ENCODE data around the gene PACS1.

The PACS1 gene

DNA sequence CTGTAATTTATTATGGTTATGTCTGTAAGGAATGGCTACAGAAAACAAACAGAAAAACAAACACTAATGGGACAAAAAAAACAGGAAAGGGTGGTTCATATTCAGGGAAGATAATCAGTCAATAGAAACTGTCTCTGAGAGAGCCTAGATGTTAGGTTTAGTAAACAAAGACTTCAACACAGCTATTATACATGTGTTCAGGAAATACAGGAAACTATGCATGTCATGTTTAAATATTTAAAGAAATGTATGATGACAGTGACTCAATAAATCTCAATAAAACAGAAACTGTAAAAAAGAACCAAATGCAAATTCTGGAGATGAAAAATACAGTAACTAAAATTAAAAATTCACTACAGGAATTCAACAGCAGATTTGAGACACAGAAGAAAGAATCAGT is 76.0 kb downstream of the PACS1 start:
- no peak for DNase-seq

- DNase-seq = no peak
Measured at GRCh38 chr11:66146940-66147339, 76.9 kb downstream of the PACS1 start.

DNA sequence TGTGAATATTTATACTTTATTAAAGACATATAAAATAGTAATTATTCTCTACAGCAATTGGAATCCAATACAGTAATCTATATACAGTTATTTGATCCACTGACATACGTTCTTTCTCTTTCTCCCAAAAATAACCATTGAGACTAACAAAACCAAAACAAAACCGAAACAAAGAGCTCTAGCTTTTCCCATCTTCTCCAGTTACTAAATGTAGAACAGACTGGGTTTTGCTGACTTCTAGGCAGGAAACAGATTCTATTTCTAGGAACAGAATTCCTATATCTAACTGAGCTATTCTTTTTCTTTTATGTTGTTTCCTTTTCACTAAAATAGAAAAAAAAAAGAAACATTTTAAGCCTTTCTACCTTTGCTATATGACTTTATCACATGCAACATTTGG is 80.1 kb downstream of the PACS1 start:
- no peak for DNase-seq

- DNase-seq = no peak
Measured at GRCh38 chr11:66150725-66151124, 80.7 kb downstream of the PACS1 start.

GRCh38 chr11:66151273-66151672 is 81.2 kb downstream of the PACS1 start:
- DNase-seq = no peak

DNA sequence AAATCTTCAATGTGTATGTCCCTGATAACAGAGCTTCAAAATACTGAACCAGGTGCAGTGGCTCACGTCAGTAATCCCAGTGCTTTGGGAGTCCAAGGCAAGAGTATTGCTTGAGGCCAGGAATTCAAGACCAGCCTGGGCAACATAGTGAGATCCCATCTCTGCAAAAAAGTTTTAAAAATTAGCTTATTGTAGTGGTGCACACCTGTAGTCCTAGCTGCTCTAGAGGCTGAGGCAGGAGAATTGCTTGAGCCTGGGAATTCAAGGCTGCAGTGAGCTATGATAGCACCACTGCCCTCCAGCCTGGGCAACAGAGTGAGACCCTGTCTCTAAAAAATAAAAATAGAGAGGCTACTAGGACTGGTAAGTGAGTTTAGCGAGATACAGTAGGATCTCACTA is 84.0 kb downstream of the PACS1 start:
- no peak for DNase-seq

DNA sequence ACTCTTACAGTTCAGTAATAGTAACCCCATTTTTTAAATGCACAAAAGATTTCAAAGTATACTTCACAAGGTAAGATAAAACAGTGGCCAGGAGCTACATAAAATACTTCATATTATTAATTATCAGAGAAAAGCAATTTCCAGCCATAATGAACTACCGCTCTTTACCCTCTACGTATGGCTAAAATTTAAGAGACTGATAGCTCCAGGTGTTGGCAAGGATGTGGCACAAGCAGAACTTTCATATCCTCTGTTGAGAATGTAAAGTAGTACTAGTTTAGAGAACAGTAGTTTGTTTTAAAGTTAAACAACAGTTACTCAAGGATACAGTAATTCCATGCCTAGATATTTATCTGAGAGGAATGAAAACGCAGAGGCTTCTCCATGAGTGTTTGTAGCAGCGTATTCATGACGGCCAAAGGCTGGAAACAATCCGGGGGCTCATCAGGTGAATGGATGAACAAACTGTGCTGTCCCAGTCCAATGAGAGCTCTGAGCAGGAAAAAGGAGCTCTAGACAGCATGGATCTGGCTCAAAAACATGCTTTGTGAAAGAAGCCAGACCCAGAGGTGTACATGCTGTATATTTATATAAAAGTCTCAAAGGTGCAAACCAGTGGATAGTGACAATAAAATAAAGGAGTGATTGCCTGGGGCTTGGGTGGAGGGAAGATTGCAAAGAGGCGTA is 85.5 kb downstream of the PACS1 start:
- no peak for DNase-seq

DNA sequence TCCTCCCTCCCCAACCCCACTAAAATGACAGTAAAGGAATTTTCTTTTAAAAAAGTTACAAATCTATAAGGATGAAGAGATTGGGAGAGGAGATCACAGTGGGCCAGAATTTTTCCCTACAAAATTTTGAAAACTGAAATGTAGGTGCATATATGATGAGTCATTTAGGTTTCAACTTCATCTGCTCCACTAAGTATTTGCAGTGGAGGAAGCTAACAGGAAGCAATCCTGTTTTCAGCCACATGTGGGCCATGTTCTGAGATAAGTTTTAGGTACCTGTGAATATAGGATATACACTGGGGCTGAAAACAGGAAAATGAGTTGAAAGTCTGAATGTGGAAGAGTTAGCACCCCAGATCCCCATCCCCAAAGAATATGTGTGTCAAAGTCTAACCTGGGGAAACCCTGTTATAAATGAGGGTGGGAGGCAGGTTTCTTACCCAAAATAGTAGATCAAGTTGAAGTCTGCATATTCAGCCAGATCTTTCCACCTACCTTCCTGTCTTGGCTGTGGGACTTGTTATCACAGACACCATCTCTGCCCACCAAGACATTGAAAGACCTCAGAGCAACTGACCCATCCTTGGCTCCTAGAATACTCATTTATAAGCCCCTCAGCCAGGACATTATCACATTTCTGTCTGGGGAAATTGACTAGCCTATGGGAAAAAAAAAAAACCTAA is 87.3 kb downstream of the PACS1 start:
- no peak for DNase-seq

DNA sequence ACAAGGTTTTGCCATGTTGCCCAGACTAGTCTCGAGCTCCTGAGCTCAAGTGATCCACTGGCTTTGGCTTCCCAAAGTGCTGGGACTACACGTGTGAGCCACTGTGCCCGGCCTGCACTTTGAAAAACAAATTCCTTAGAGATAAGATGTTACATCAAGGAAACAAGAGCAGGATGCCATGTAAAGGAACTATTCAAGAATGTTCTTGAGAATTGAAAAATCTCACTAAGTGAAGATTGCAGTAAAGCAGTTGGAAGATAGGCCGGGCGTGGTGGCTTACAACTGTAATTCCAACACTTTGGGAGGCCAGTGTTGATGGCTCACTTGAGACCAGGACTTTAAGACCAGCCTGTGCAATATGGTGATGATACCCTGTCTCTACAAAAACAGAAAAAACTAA is 88.1 kb downstream of the PACS1 start:
- no peak for DNase-seq

DNA sequence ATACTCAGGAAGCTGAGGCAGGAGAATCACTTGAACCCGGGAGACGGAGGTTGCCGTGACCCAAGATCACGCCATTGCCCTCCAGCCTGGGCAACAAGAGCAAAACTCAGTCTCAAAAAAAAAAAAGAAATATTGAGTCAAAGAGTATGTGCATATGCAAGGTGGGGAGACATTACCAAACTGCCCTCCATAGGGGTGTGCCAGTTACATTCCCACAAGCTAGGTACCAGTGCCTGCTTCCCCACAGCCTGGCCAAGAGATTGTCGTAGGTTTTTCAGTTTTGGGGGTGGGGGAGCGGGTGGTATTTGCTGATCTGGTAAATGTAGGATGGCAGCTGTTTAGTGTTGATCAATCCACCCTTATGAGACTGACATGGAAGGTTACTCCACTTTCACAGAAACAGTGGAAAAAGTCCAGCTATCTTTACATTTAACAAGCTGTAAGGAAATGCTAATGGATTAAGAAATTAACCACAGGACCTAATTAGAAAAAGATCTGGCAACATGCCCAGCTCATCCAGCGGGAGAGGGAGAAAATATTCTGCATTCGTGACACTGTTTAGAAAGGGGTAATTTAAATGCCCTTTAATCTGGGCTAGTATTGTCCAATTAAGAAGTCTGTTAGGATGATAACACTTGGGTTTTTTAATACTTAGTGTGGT is 89.4 kb downstream of the PACS1 start:
- DNase-seq = no peak

- no peak for DNase-seq
Measured at GRCh38 chr11:66160709-66161108, 90.6 kb downstream of the PACS1 start.

DNA sequence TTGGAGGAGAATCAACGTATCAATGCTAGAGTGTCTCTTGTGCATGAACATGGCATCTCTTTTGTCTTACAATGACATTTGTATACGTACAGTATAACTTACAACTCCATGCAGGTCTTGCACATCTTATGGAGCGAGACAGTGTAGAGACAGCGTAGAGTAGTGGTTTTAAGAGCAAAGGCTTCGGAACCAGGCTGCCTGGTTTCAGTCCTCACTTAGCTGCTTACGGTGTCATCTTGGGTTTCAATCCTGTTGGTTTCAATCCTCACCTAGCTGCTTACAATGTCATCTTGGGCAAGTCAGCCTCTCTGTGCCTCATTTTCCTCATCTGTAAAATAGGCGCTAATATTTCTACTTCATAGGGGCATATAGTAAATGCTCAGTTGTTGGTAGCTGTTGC is 98.2 kb downstream of the PACS1 start:
- DNase-seq = no peak

DNA sequence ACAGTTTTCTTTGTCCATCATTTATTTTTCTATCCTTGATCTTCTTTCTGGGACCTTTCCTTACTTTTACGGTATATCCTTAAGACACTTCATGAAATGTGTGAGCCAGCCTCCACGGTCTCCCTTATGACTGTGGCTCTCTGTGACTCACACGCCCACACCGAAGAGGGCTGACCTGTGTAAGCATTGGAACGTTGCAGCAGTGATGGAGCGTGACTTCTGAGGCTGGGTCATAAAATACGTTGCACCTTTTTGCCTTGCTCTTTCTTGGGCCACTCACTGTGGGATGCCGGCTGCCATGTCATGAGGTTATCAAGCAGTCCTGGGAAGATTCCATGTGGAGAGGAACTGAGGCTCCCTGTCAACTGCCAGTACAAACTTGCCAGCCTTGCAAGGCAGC is 102.1 kb downstream of the PACS1 start:
- no peak for DNase-seq

DNA sequence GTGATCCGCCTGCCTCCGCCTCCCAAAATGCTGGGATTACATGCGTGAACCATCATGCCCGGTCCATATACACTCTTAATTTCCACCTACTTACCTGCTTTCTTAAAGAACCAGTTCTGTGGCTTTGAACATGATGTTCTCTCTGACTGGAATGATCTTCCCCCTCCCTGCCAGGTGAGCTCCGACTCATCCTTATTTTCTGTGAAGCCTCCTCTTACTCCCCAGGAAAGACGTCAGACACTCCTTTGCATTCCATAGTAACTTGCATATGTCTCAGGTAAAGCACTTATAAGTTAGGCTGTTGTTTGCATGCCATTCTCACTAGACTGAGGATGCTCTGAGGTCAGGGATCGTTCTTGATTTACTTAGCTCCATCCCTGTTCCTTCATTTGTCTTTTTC is 106.6 kb downstream of the PACS1 start:
- no peak for DNase-seq

- DNase-seq = no peak
Measured at GRCh38 chr11:66178183-66178582, 108.1 kb downstream of the PACS1 start.

DNA sequence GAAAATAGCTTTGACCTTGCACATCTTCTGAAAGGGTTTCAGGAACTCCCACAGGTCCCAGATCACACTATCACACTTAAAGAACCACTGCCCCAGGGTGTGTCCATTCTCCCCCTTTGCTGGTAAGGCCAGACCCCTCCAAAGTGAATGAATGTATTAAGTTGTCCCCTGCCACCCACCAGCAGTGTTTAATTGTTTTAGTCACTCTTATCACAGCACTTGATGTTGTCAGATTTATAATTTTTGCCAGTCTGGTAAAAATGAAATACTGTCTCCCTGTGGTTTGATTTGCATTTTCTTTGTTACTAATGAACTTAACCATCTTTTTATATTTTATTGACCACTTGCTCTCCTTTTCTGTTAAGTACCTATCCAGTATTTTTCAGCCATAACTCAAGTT is 108.8 kb downstream of the PACS1 start:
- no peak for DNase-seq

GRCh38 chr11:66181632-66182315 is 111.7 kb downstream of the PACS1 start:
- no peak for DNase-seq

DNA sequence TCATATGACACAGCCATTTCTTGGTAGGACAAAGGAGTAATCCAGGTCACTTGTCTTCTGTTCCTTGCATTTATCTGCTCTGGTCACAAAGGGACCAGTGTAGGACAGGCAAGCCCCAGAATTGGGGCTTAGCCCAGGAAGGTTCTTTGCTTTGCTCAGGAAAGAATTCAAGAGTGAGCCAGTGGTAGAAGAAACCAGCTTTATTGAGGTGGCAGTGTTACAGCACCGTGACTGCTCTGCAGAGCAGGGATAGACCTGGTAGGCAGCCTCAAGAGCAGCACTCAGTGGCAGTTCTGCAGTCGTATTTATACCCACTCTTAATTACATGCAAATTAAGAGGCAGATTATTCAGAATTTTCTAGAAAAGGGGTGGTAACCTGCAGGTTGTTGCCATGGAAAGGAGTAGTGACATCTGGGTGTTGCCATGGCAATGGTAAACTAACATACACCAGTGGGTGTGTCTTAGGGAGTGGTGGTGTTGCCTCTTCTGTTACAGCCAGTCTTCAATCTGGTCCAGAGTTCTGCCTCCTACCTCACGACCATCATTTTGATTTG is 113.5 kb downstream of the PACS1 start:
- peak; percentile 71 for DNase-seq

DNA sequence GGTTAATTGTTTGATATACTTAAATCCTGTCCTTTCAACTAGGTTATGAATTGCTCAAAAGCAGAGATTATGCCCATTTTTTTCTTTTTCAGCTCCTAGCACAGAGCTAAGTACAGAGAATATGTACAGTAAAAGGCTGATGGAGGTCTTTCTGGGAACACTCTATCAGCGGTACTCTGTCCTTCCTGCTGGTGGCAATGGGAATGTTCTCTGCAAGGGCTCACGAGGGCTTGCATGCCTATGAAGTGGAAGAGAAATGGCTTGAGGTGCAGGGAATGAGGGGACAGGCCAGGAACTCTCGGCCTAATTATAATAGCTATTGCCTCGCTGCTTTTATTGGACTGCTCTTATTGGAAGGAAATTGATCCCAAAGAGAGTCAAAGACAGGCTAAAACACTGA is 114.7 kb downstream of the PACS1 start:
- no peak for DNase-seq

GRCh38 chr11:66186470-66186869 is 116.4 kb downstream of the PACS1 start:
- no peak for DNase-seq

DNA sequence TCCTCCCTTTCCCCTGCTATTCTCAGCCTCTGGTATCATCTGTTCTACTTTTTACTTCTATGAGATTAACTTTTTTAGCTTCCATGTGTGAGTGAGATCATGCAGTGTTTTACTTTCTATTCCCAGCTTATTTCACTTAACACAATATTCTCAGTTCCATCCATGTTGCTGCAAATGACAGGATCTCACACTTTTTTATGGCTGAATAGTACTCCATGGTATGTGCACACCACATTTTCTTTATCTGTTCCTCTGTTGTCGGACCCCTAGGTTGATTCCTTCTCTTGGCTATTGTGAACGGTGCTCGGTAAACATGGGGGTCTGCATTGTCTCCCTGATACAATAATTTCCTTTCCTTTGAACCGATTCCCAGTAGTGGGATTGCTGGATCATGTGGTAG is 117.4 kb downstream of the PACS1 start:
- no peak for DNase-seq

GRCh38 chr11:66188580-66188979 is 118.5 kb downstream of the PACS1 start:
- no peak for DNase-seq

DNA sequence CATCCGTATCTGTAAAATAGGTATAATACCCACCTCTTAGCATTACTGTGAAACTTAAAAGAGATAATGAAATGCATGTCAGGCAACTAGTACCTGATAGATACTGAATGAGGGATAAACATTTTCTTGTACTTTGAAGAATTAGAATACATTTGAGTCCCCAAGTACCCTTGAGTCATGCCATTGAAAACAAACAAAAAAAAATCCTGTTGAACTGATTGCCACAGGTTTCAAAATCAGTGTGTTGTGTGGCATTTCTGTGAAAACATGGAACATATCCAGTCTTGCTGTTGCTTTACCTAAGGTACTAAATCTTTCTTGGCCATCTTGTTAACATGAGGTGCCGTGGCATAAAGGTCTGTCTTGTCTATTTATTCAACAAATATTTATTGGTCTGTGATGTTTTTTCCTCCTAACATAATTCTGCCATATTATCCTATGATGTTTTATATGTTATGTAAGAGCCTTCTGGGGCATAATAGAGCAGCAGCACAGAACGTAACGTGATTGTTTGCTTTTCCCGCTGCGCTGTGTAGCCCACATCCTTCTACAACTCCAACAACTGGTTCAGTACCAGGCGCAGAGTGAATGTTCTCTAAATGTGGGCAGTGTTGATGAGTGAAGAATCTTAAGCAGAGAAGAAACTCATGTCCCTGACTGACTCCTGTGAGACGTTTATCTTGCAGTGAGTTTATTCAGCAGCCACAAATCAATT is 119.1 kb downstream of the PACS1 start:
- no peak for DNase-seq
